Activated CD4-positive, alpha-beta T cell treated with anti-CD3 and anti-CD28 coated beads for 36 hours (primary cell): ENCODE data around the gene PLEKHA1. TPM values are rescaled to one million over a fixed set of nuclear protein-coding genes. Genes with fewer than 3 reads are reported as not detected.
A peak's percentile ranks its signal among the peaks of the same experiment; 100 is the strongest.

ENCODE experiments used
- ATAC-seq: fragments of 200-7000 bp; cut with Tn5 transposase; one replicate; pipeline ENCODE4 v1.10.0; 2021; ENCODE audit warnings: mild to moderate bottlenecking, moderate library complexity
- CTCF ChIA-PET: fragments of 350-600 bp; sonication (Branson Sonifier 250); formaldehyde crosslinking; loops from one replicate; lab custom pipeline; 2021; ENCODE audit warnings: antibody characterized with exemption; lab: Charles Lee
- POLR2A ChIA-PET: fragments of 350-600 bp; sonication (Branson Sonifier 250); formaldehyde crosslinking; loops from one replicate; lab custom pipeline; 2021; ENCODE audit warnings: antibody characterized with exemption, inconsistent platforms; lab: Charles Lee
- DNase-seq: peaks from one replicate; pipeline ENCODE4 v3.0.0-alpha.2; 2020
- H3K27ac Mint-ChIP-seq: one replicate; pipeline ENCODE4 v1.8.0; 2021; ENCODE audit warnings: mixed read lengths
- H3K27me3 Mint-ChIP-seq: one replicate; pipeline ENCODE4 v1.8.0; 2021; ENCODE audit warnings: mixed read lengths
- H3K36me3 Mint-ChIP-seq: one replicate; pipeline ENCODE4 v1.8.0; 2021; ENCODE audit warnings: low read depth, mixed read lengths
- H3K4me1 Mint-ChIP-seq: one replicate; pipeline ENCODE4 v1.8.0; 2021; ENCODE audit warnings: mixed read lengths
- H3K4me3 Mint-ChIP-seq: one replicate; pipeline ENCODE4 v1.8.0; 2021; ENCODE audit warnings: mild to moderate bottlenecking, moderate library complexity, mixed read lengths
- H3K9me3 Mint-ChIP-seq: one replicate; pipeline ENCODE4 v1.8.0; 2021; ENCODE audit warnings: low read depth, mixed read lengths
- intact Hi-C, 2 experiments: fragments of 100-400 bp; cut with DNase I in 1 of 2; cut with micrococcal nuclease in 1 of 2; formaldehyde crosslinking; loops; one replicate each; pipeline versions ENCODE4 v1.14.2 to v1.15.1; 2022 to 2024; cut with DNase I, micrococcal nuclease
- total RNA-seq, 2 experiments: library from RNA; stranded (reverse); gene quantifications; one replicate each; pipeline ENCODE4 v1.2.3, GENCODE V29; 2021

The PLEKHA1 gene
- total RNA-seq, 2 experiments from 2014 or later: 7.7 to 11.7 TPM

DNA sequence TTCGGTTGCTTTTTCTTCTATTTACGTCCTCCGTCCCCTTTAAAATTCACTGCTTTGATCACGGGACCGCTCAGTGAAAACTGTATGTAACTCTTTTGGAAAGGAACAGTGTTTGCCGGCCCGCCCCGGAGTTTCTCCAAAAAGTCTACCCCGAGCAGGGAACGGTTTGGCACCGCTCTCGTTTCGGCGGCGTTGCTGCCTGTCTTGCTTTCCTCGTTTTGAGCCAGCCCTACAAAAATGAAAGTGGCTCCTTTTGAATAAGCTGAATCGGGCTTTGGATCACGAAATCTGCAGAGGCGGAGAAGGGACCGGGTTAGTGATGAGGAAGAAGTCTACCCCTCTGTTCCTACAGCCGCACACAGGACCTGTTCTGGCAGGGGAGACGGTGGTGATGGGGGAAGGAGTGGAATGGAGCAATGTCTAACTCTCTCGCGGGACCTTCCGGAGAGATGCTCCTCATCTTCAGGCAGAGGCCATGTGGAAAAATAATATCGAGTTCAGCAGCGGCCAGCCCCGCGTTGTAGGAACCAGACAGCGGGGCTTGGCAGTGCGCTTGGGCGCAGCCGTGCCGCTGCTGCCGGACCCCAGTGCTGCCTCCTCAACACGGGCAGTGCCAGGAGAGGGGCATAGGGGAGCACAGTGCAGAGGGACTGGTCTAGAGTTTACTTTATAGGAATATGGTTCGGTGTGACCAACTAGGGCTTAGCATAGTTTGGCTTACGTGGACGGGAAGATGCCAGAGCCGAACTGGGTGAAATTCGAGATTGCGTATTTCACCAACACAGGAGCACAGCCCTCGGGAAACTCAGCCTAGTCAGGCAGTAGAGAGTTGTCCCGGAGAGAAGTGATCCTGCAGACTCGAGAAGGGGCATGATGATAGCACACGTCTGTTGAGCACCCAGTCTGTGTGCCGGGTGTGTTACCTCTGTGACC, 88.3 kb downstream of the PLEKHA1 start:
- ChIA-PET POLR2A (no interaction called here), CTCF (interaction anchor here (1.6 kb wide), 1 partner anchor 164 kb away, joined by 4 read pairs; no protein-coding TSS in a partner anchor)
- peaks cover 9% of the 10 kb centered on the region for H3K4me1 Mint-ChIP-seq
- peaks cover 59% of the 10 kb centered on the region for H3K27me3 Mint-ChIP-seq
- H3K27ac Mint-ChIP-seq: no peak overlapping the region
- ATAC-seq: peak; percentile 43
- intact Hi-C loops: no loop called here
- H3K4me3 Mint-ChIP-seq: peak overlapping the region; percentile 63
- no peaks in the 10 kb centered on the region for H3K36me3 Mint-ChIP-seq
- DNase-seq: peak; percentile 38
- H3K9me3 Mint-ChIP-seq: no peaks in the 10 kb centered on the region

DNA sequence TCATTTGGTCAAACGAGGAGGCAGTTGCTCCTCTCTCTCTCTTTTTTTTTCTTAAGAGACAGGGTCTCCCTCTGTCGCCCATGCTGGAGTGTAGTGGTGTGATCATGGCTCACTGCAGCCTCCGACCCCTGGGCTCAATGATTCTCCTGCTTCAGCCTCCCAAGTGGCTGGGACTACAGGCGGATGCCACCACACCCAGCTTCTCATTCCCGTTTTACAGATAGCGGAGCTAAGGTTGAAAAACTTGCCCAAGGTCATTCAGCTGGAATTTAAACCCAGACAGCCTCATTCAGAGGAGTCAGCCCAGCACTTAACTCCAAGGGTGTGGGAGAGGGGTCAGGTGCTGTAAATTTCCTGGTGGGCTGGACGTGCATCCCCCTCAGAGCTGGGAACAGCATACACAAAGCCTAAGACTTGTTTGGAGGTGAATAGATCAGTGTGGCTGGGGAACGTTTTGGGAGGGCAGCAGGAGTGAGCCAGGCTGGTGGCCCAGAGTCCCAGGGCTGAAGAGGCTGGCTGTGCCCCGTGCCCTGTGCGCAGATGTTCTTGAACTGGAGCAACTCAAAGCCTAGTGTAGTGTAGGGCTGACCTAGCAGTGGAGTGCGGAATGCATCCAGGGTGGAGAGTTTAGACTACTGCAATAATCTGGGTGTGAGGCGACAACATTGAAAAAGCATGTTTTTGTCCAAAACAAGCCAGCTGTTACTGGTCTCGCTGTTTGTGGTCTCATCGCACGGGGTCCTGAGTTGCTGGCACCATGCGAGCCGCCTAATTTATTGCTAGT, 89.2 kb downstream of the PLEKHA1 start:
- H3K4me1 Mint-ChIP-seq: peaks cover 9% of the 10 kb centered on the region
- no peaks in the 10 kb centered on the region for H3K36me3 Mint-ChIP-seq
- ChIA-PET CTCF (no interaction called here), POLR2A (no interaction called here)
- H3K27ac Mint-ChIP-seq: no peak overlapping the region
- H3K9me3 Mint-ChIP-seq: no peaks in the 10 kb centered on the region
- DNase-seq: no peak
- ATAC-seq: no peak
- intact Hi-C loops: no loop called here
- H3K27me3 Mint-ChIP-seq: peaks cover 54% of the 10 kb centered on the region
- H3K4me3 Mint-ChIP-seq: no peak overlapping the region

DNA sequence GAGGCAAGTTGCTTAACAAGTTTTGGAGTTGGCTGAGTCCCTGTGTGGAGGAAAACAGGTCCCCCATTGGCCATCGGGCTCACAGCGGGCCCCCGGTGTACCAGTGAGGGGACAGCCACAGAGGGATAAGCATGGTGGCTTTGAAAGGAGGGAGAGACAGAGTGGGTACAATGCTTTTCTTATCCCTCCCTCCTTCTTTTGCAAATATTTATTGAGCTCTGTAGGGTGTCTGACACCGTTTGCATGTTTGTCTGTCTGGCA, 89.7 kb downstream of the PLEKHA1 start:
- Mint-ChIP-seq H3K27ac (no peak overlapping the region), H3K4me3 (no peak overlapping the region), H3K9me3 (no peaks in the 10 kb centered on the region), H3K36me3 (no peaks in the 10 kb centered on the region), H3K27me3 (peaks cover 53% of the 10 kb centered on the region), H3K4me1 (peaks cover 9% of the 10 kb centered on the region)
- intact Hi-C loops: no loop called here
- CTCF ChIA-PET: no interaction called here
- POLR2A ChIA-PET: no interaction called here
- ATAC-seq (no peak), DNase-seq (no peak)

DNA sequence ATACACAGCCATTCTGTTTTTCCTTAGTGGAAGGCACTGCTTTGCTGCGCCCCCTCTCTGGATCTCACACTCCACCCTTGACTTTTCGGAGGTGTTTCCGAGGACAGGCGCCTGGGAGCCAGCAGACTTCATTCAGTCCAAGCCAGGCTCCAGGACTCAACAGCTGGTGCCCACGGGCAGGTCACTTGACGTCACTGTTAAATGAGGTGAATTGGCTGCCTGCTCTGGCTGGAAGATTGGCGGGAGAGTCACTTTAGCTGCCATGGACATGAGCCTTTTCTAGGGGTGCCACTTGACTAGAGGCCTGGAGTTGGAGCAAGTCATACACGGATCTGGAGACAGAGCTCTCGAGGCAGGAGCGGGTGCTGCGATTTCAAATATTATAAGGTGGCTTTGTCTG, 90.1 kb downstream of the PLEKHA1 start:
- Mint-ChIP-seq H3K4me3 (no peak overlapping the region), H3K27me3 (peaks cover 49% of the 10 kb centered on the region), H3K4me1 (peaks cover 9% of the 10 kb centered on the region), H3K27ac (no peak overlapping the region), H3K9me3 (no peaks in the 10 kb centered on the region), H3K36me3 (no peaks in the 10 kb centered on the region)
- intact Hi-C loops: no loop called here
- POLR2A ChIA-PET: no interaction called here
- DNase-seq (no peak), ATAC-seq (no peak)
- CTCF ChIA-PET: no interaction called here

DNA sequence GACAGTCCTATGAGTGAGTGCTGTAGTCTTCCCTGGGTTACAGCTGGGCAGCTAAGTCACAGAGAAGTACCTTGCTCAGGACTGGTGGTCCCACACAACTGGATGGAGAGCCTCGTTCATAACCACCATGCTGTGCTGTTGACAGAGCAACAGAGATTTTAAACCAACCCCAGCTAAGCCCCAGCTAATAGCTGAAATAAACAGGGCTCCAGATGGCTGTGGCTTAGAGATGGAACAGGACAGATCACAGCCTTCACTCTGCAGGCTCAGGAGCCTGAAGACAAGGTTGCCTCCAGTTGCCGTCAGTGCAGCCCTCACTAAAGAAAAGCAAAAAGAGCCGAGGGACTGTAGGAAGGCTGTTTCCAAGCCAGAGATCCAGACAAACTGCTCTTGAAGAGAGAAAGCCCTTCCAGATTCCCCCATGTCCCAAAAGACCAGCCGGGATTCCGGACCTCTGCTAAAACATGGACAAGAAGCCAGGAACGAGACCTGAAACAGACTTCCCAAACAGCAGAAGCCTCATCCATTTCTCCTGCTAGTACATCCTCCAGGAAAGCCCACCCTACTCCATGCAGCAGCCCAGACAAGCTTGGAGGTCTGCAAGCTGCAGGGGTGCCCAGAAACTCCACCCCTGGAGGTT, 91.0 kb downstream of the PLEKHA1 start:
- H3K4me3 Mint-ChIP-seq: no peak overlapping the region
- POLR2A ChIA-PET: no interaction called here
- DNase-seq (no peak), ATAC-seq (no peak)
- H3K4me1 Mint-ChIP-seq: peaks cover 9% of the 10 kb centered on the region
- peaks cover 46% of the 10 kb centered on the region for H3K27me3 Mint-ChIP-seq
- no peaks in the 10 kb centered on the region for H3K9me3 Mint-ChIP-seq
- intact Hi-C loops: no loop called here
- CTCF ChIA-PET: interaction anchor here (0.9 kb wide), 1 partner anchor 254 kb away, joined by 3 read pairs; no protein-coding TSS in a partner anchor
- no peaks in the 10 kb centered on the region for H3K36me3 Mint-ChIP-seq
- H3K27ac Mint-ChIP-seq: no peak overlapping the region

DNA sequence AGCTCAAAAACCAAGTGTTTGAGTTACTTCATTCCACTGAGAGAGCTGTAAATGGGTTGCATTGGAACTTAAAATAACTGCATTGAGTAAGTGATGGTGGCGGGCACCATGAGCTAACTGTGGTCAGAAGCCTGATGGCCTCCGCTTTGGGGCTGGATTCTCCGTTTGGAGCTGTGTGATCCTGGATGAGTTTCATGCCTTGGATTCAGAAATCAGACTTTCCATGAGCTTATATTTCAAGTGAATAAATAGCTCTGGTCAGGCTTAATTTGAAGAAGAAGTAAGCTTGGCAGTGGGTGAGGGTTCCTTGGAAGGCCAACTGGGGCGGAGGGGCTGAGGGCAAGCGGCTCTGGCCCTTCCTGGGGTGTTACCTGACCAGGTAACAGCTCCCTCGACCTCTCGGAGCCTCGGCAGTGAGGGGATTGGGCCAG, 92.5 kb downstream of the PLEKHA1 start:
- Mint-ChIP-seq H3K4me3 (no peak overlapping the region), H3K9me3 (no peaks in the 10 kb centered on the region), H3K27ac (no peak overlapping the region), H3K4me1 (peaks cover 7% of the 10 kb centered on the region), H3K36me3 (no peaks in the 10 kb centered on the region), H3K27me3 (peaks cover 53% of the 10 kb centered on the region)
- ChIA-PET CTCF (interaction anchor here (0.6 to 1.0 kb wide), 2 partner anchors 33 to 80 kb away, joined by 3 read pairs; no protein-coding TSS in a partner anchor), POLR2A (no interaction called here)
- intact Hi-C loops: no loop called here
- ATAC-seq: no peak
- DNase-seq: no peak

DNA sequence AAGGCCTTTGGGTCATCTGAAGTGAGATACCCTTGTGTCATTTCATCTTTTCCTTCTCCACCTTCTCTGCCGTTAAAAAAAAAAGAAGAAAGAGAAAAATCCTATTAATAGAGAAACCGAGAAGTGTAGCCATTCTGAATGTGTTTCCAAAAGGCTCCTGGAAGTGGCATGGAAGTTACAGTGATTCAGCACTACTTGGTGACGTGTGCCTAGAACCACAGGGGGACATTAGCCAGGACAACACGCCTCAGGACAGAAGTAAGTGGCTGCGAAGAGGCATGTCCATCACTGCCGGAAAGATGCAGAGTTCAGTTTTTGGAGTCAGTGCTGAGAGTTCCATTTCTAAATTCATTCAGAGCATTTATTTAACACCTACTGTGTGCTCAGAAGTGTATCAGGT, 93.2 kb downstream of the PLEKHA1 start:
- Mint-ChIP-seq H3K9me3 (no peaks in the 10 kb centered on the region), H3K27ac (no peak overlapping the region), H3K4me3 (no peak overlapping the region), H3K36me3 (no peaks in the 10 kb centered on the region), H3K27me3 (peaks cover 48% of the 10 kb centered on the region), H3K4me1 (peaks cover 3% of the 10 kb centered on the region)
- intact Hi-C loops: no loop called here
- DNase-seq (no peak), ATAC-seq (no peak)
- CTCF ChIA-PET: no interaction called here
- POLR2A ChIA-PET: no interaction called here

DNA sequence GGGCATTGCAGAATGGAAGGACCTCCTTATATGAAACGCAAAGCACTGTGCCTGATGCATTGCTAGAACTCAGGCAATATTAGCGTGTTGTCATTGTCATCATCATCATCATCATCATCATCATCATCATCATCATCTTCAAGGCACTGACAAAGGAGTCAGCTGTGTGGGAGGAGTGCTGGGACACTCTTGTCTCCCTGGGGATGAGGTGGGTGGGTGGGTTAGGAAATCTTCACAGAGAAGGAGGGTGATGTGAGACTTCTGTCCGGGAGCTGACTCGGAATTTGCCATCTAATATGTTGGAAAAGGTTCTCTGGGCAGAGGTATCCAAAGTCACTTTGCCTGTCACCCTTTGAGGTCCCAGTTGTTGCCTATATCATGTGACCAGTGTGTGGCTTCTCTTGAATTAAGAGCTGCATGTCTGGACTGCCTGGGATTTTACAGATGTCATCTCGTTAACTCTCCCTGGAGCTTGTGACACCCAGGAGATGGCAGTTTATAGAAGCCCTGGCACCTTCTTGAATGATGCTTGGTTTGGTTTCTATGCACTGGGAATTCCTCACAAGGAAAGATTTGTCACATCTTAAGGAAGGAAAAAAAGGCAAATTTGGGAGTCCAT, 93.9 kb downstream of the PLEKHA1 start:
- Mint-ChIP-seq H3K9me3 (no peaks in the 10 kb centered on the region), H3K27me3 (peaks cover 41% of the 10 kb centered on the region), H3K27ac (no peak overlapping the region), H3K4me3 (no peak overlapping the region), H3K36me3 (no peaks in the 10 kb centered on the region), H3K4me1 (no peaks in the 10 kb centered on the region)
- POLR2A ChIA-PET: no interaction called here
- DNase-seq (no peak), ATAC-seq (no peak)
- intact Hi-C loops: no loop called here
- CTCF ChIA-PET: interaction anchor here (0.6 to 1.0 kb wide), 2 partner anchors 34 to 346 kb away, joined by 4 to 9 read pairs; no protein-coding TSS in a partner anchor

DNA sequence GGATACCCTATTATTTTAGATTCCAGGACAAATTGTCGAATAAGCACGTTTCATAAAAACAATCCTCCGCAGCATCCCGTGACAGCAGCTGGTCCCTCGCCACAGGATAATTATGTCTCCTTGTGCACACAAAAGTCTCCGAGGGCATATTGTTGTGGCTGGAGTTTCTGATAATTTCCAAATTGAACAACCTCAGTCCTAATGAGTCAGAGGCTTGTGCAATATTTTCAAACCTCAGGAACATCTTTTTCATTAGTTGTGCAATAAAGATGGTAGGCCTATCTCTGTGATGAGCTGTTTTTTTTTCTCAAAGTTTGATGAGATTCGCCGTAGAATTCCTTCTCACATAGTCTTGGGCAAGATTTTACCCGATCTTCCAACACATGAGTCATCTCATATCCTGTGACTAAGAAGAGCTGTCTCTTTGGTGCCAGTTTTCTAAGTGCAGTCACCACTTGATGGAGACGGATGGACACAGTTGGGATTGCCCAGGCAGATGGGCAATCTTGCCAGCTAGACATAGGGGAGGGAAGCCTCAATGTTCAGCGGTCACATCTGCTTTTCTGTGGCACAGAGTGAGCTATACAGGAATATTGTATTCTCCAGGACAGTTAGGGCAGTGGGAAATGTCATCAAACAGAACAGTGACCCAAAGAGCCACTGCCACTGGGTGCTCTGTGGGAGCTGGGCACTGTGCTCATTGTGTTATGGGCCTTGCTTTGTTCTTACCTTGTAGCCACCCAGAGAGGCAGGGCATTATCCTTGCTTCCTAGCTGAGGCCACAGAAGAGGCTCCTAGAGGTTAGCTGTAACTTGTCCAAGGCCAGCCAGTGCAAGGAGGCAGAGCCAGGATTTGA, 94.6 kb downstream of the PLEKHA1 start:
- intact Hi-C loops: no loop called here
- ChIA-PET POLR2A (no interaction called here), CTCF (interaction anchor here (0.5 to 1.0 kb wide), 2 partner anchors 35 to 58 kb away, joined by 3 to 9 read pairs; no protein-coding TSS in a partner anchor)
- Mint-ChIP-seq H3K4me1 (peaks cover 3% of the 10 kb centered on the region), H3K36me3 (no peaks in the 10 kb centered on the region), H3K9me3 (no peaks in the 10 kb centered on the region), H3K27me3 (peaks cover 36% of the 10 kb centered on the region), H3K4me3 (no peak overlapping the region), H3K27ac (no peak overlapping the region)
- no peak for DNase-seq
- no peak for ATAC-seq

DNA sequence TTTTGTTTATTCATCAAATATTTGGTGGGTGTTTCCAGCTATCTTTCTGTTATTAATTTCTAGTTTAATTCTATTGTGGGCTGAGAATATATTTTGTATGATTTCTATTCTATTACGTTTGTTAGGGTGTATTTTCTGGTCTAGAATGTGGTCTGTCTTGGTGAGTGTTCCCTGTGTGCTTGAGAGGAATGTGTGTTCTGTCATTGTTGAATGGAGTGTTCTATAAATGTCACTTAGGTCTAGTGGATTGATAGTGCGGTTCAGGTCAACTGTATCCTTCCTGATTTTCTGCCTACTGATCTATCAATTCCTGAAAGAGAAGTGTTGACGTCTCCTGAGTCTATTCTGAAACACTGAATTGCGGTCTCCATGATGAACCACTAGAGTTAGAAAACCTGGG, 95.3 kb downstream of the PLEKHA1 start:
- DNase-seq: no peak
- Mint-ChIP-seq H3K27me3 (peaks cover 37% of the 10 kb centered on the region), H3K4me1 (peaks cover 10% of the 10 kb centered on the region), H3K9me3 (no peaks in the 10 kb centered on the region), H3K27ac (no peak overlapping the region), H3K36me3 (no peaks in the 10 kb centered on the region), H3K4me3 (no peak overlapping the region)
- ATAC-seq: no peak
- POLR2A ChIA-PET: no interaction called here
- CTCF ChIA-PET: interaction anchor here (1.2 kb wide), 1 partner anchor 171 kb away, joined by 3 read pairs; no protein-coding TSS in a partner anchor
- intact Hi-C loops: no loop called here
